GM19395 (cell line): ENCODE data around the gene SLC37A3.
"Not testable (repeated sequence)": the region's sequence is repeated elsewhere in the genome, so short reads cannot be mapped to it uniquely, and the experiment has no call there.

Experiments used
- ATAC-seq: cut with Tn5 transposase; IDR thresholded peaks from one replicate; pipeline ENCODE4 v1.9.1; 2021; ENCODE audit warnings: mild to moderate bottlenecking, moderate library complexity; ENCODE audit not compliant: unreplicated experiment

SLC37A3 gene

GRCh38 chr7:140349144-140349771 is 49.1 kb downstream of the SLC37A3 start:
- ATAC-seq, result no peak

GRCh38 chr7:140348161-140348849 is 50.0 kb downstream of the SLC37A3 start:
- no peak for ATAC-seq

GRCh38 chr7:140347218-140347617 is 51.1 kb downstream of the SLC37A3 start:
- no peak for ATAC-seq

- ATAC-seq, result no peak
These were observed 52.9 kb downstream of the SLC37A3 start for GRCh38 chr7:140345426-140345825.

- no peak for ATAC-seq
These were observed 55.4 kb downstream of the SLC37A3 start for GRCh38 chr7:140342727-140343514.

GRCh38 chr7:140338959-140339358 is 59.4 kb downstream of the SLC37A3 start:
- not testable (repeated sequence) for ATAC-seq

GRCh38 chr7:140334341-140335057 is 63.8 kb downstream of the SLC37A3 start:
- no peak for ATAC-seq

- ATAC-seq, result no peak
These were observed 64.6 kb downstream of the SLC37A3 start for GRCh38 chr7:140333686-140334085.

GRCh38 chr7:140333223-140333622 is 65.1 kb downstream of the SLC37A3 start:
- no peak for ATAC-seq

- ATAC-seq, result no peak
These were observed 67.7 kb downstream of the SLC37A3 start for GRCh38 chr7:140330595-140330994.

- no peak for ATAC-seq
These were observed 68.2 kb downstream of the SLC37A3 start for GRCh38 chr7:140330128-140330527.

- no peak for ATAC-seq
These were observed 71.1 kb downstream of the SLC37A3 start for GRCh38 chr7:140327261-140327661.

- no peak for ATAC-seq
These were observed 72.0 kb downstream of the SLC37A3 start for GRCh38 chr7:140326116-140326928.

- no peak for ATAC-seq
These were observed 72.7 kb downstream of the SLC37A3 start for GRCh38 chr7:140325600-140325999.

- no peak for ATAC-seq
These were observed 73.6 kb downstream of the SLC37A3 start for GRCh38 chr7:140324714-140325113.

GRCh38 chr7:140322759-140323158 is 75.6 kb downstream of the SLC37A3 start:
- no peak for ATAC-seq

GRCh38 chr7:140320078-140320477 is 78.3 kb downstream of the SLC37A3 start:
- not testable (repeated sequence) for ATAC-seq

- ATAC-seq, result no peak
These were observed 80.3 kb downstream of the SLC37A3 start for GRCh38 chr7:140317999-140318398.

- ATAC-seq, result no peak
These were observed 80.7 kb downstream of the SLC37A3 start for GRCh38 chr7:140317597-140317996.

- no peak for ATAC-seq
These were observed 82.1 kb downstream of the SLC37A3 start for GRCh38 chr7:140316165-140316661.
